Calu3 (cell line): ENCODE measurements around the gene PPP1R3C. TPM values are rescaled to one million over a fixed set of nuclear protein-coding genes. Genes with fewer than 3 reads are reported as not detected.

Experiments used
- BruUV-seq: library from RNA; stranded (reverse); fragments of 400-500 nt; replicated peaks from 2 replicates; lab custom pipeline; 2021; lab: Mats Ljungman, UMichigan
- CTCF ChIA-PET: fragments of 300-600 bp; sonication (Branson Sonifier 250); formaldehyde crosslinking; loops from one replicate; lab custom pipeline; 2022; ENCODE audit warnings: antibody characterized with exemption; lab: Charles Lee
- DNase-seq: peaks from one replicate; pipeline ENCODE4 v3.0.0; 2022
- H3K27ac Mint-ChIP-seq: one replicate; pipeline ENCODE4 v1.8.0; 2022; ENCODE audit warnings: mixed read lengths; ENCODE audit not compliant: unreplicated experiment
- H3K27me3 Mint-ChIP-seq: one replicate; pipeline ENCODE4 v1.8.0; 2022; ENCODE audit warnings: mixed read lengths; ENCODE audit not compliant: unreplicated experiment
- H3K36me3 Mint-ChIP-seq: one replicate; pipeline ENCODE4 v1.8.0; 2022; ENCODE audit warnings: mild to moderate bottlenecking, moderate library complexity, mixed read lengths; ENCODE audit not compliant: insufficient read depth, unreplicated experiment
- H3K4me1 Mint-ChIP-seq: one replicate; pipeline ENCODE4 v1.8.0; 2022; ENCODE audit warnings: mild to moderate bottlenecking, low read depth, mixed read lengths; ENCODE audit not compliant: unreplicated experiment
- H3K4me3 Mint-ChIP-seq: one replicate; pipeline ENCODE4 v1.8.0; 2022; ENCODE audit warnings: mild to moderate bottlenecking, low read depth, moderate library complexity, mixed read lengths; ENCODE audit not compliant: unreplicated experiment
- H3K9me3 Mint-ChIP-seq: one replicate; pipeline ENCODE4 v1.8.0; 2022; ENCODE audit warnings: low read depth, mixed read lengths; ENCODE audit not compliant: unreplicated experiment
- intact Hi-C: fragments of 100-400 bp; cut with micrococcal nuclease; formaldehyde crosslinking; loops from one replicate; pipeline ENCODE4 v1.10.0; 2022; ENCODE audit not compliant: unreplicated experiment
- total RNA-seq: library from RNA; stranded (reverse); gene quantifications from 2 replicates; pipeline ENCODE4 v1.2.3, GENCODE V29; 2022
- TF ChIP-seq, protein P1 (sequence below): fragments of 200-600 bp; IDR thresholded peaks from one replicate; pipeline ENCODE4 v1.8.0; 2022; ENCODE audit warnings: antibody characterized with exemption; ENCODE audit not compliant: unreplicated experiment

PPP1R3C gene
- total RNA-seq, 1 experiment from 2014 or later = 5.5 TPM

DNA sequence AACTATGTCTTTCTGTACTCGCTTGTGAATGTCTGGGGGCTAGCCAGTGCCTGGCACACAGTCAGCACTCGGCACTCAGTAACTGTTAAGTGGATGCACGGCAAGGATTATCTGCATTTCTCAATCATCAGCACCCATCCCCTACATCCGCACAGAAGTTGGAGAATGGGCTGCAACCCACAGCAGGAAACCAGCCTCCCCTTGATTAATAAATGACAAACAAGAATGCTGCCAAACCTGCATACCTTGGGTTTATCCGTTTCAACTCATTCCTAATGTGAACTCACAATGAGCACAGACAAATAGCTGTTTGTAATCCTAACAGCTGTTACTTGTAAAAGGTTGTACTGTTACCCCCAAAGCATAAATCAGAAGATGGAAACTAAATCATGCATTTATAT is 28.9 kb downstream of the PPP1R3C start:
- Mint-ChIP-seq H3K27ac (peak overlapping the region; percentile 93), H3K9me3 (peaks cover 2% of the 10 kb centered on the region), H3K36me3 (peaks cover 5% of the 10 kb centered on the region), H3K27me3 (no peaks in the 10 kb centered on the region), H3K4me3 (peak overlapping the region; percentile 46), H3K4me1 (peaks cover 37% of the 10 kb centered on the region)
- CTCF ChIA-PET = interaction anchor here (0.8 to 1.6 kb wide), 6 partner anchors 9 to 41 kb away, joined by 3 to 6 read pairs (median 4); partner anchors contain the start of gene PPP1R3C
- intact Hi-C loops = loop anchor here (2.0 kb wide), 1 partner anchor 47 kb away; no protein-coding TSS in a partner anchor
- TF ChIP-seq, protein P1, sequence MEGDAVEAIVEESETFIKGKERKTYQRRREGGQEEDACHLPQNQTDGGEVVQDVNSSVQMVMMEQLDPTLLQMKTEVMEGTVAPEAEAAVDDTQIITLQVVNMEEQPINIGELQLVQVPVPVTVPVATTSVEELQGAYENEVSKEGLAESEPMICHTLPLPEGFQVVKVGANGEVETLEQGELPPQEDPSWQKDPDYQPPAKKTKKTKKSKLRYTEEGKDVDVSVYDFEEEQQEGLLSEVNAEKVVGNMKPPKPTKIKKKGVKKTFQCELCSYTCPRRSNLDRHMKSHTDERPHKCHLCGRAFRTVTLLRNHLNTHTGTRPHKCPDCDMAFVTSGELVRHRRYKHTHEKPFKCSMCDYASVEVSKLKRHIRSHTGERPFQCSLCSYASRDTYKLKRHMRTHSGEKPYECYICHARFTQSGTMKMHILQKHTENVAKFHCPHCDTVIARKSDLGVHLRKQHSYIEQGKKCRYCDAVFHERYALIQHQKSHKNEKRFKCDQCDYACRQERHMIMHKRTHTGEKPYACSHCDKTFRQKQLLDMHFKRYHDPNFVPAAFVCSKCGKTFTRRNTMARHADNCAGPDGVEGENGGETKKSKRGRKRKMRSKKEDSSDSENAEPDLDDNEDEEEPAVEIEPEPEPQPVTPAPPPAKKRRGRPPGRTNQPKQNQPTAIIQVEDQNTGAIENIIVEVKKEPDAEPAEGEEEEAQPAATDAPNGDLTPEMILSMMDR = no peak
- no TSS peak for BruUV-seq
- DNase-seq = peak; percentile 72

DNA sequence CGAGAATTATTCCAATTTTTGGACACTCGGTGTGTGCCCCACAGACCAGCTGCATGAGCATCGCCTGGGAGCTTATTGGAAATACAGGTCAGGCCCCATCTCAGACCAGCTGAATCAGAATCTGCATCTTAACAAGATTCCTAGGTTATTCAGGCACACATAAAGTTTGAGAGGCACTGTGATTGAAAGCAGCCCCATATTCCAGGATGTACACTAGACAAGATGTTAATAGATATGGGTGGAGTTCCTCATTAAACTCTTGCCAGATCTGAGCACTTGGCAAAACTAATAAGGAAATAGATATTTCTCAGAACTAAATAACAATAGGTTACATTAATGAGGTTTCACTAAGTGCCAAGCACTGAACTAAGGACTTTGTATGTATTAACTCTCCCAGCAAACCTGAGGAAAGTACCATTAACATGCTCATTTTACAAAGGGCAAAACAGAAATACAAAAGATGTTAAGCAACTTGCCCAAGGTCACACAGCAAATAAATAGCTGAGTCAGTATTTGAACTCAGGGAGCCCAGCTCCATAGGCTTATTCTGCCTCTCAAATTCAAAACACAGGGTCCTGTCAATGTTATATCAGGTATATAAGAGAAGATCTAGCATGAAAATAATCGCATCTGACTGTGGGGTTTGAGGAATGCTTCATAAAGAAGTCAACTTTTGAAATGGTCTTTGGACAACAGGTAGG is 29.9 kb downstream of the PPP1R3C start:
- TF ChIP-seq, protein P1 = no peak
- intact Hi-C loops = no loop called here
- Mint-ChIP-seq H3K4me1 (peaks cover 47% of the 10 kb centered on the region), H3K27me3 (no peaks in the 10 kb centered on the region), H3K27ac (peak overlapping the region; percentile 93), H3K4me3 (no peak overlapping the region), H3K9me3 (peaks cover 2% of the 10 kb centered on the region), H3K36me3 (peaks cover 5% of the 10 kb centered on the region)
- no TSS peak for BruUV-seq
- CTCF ChIA-PET = interaction anchor here (1.4 to 1.6 kb wide), 2 partner anchors 14 to 40 kb away, joined by 3 to 4 read pairs; no protein-coding TSS in a partner anchor
- no peak for DNase-seq

DNA sequence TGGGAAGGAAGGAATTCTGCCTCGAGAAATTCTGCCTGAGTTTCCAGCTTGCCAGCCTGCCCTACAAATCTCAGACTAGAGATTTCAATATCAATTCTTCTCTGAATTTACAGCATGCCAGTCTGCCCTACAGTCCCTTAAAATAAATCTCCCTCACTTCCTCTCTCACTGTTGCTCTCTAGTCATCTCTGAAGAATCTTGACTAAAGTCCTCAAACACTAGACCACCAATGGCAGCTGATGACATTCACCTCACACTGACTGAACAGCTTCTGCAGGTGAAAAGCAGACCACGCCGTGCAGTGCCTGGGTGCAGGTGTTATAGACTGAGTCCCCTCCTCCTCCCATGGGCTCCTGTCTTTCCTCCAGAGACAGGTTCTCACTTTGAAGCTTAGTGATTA is 30.4 kb downstream of the PPP1R3C start:
- H3K4me3 Mint-ChIP-seq = no peak overlapping the region
- peaks cover 2% of the 10 kb centered on the region for H3K9me3 Mint-ChIP-seq
- H3K27ac Mint-ChIP-seq = peak overlapping the region; percentile 58
- peaks cover 5% of the 10 kb centered on the region for H3K36me3 Mint-ChIP-seq
- CTCF ChIA-PET = no interaction called here
- H3K4me1 Mint-ChIP-seq = peaks cover 52% of the 10 kb centered on the region
- DNase-seq = no peak
- BruUV-seq = no TSS peak
- intact Hi-C loops = no loop called here
- no peaks in the 10 kb centered on the region for H3K27me3 Mint-ChIP-seq
- TF ChIP-seq, protein P1 = no peak

DNA sequence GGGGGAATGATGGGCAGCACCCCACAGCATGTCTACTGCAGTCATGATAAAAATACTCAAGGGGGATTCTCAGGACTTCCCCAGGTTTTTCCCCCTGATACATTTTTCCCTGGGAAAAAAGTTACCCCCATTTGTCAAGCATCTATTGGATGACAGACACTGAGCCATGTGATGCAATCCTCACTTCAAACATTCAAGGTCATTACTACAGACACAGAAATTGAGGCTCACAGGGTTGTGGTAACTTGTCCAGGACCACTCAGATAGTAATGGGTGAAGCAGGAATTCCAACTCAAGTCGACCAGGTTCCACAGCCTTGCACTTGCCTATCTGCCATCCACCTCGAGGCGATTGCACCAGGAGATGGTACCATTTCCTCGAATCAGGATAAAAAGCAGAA is 31.7 kb downstream of the PPP1R3C start:
- no peak for DNase-seq
- H3K27ac Mint-ChIP-seq = no peak overlapping the region
- no peak overlapping the region for H3K4me3 Mint-ChIP-seq
- H3K36me3 Mint-ChIP-seq = peaks cover 5% of the 10 kb centered on the region
- no peaks in the 10 kb centered on the region for H3K27me3 Mint-ChIP-seq
- BruUV-seq = no TSS peak
- peaks cover 65% of the 10 kb centered on the region for H3K4me1 Mint-ChIP-seq
- CTCF ChIA-PET = no interaction called here
- H3K9me3 Mint-ChIP-seq = peaks cover 2% of the 10 kb centered on the region
- TF ChIP-seq, protein P1 = no peak
- intact Hi-C loops = no loop called here
